PFSK-1 (cell line): ENCODE measurements around the gene THSD8.

Experiments used
- FOXP2 ChIP-seq: optimal IDR thresholded peaks from 2 replicates; pipeline ENCODE3; 2011; ENCODE audit warnings: borderline replicate concordance, control low read depth, inconsistent platforms; ENCODE audit not compliant: insufficient read depth; ENCODE audit errors: extremely low read length, extremely low read depth
- POLR2AphosphoS5 ChIP-seq: IDR thresholded peaks from 2 replicates; pipeline ENCODE4 v1.6.1; 2012; ENCODE audit warnings: low read depth, mild to moderate bottlenecking, control low read depth, low read length, moderate library complexity
- SIN3A ChIP-seq: IDR thresholded peaks from 2 replicates; pipeline ENCODE4 v1.6.1; 2012; ENCODE audit warnings: mild to moderate bottlenecking, low read length, moderate library complexity, borderline replicate concordance; ENCODE audit not compliant: insufficient read depth
- TAF1 ChIP-seq: IDR thresholded peaks from 2 replicates; pipeline ENCODE4 v1.6.1; 2012; ENCODE audit warnings: low read length, control low read depth, borderline replicate concordance; ENCODE audit not compliant: insufficient read depth
- TF ChIP-seq, protein P1 (sequence below), 2 experiments: IDR thresholded peaks; 2 replicates each; pipeline versions ENCODE4 v1.6.1 to v1.8.0; 2011 to 2012; ENCODE audit warnings: low read depth in 2 of 2, low read length in 2 of 2, control low read depth in 1 of 2, inconsistent platforms in 1 of 2, mild to moderate bottlenecking in 1 of 2, moderate library complexity in 1 of 2; ENCODE audit not compliant: insufficient read depth in 1 of 2

THSD8 gene

DNA sequence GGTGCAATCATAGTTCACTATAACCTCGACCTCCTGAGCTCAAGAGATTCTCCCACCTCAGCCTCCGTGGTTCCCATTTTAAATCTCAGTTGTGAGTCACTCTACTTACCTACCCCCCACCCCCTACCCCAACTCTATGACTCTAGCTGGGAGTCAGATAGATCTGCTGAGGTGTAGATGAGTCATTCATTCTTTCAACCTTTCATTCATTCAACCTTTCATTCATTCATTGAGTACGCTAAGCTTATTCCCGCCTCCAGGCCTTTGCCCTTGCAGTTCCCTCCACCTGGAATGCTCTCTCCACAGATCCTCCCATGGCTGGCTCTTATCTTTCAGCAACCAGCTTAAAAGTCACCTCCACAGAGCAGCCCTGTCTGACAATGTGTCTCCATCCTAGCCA is 35.4 kb downstream of the THSD8 start:
- TF ChIP-seq SIN3A (no peak; the same call in 1 of the 2 replicates), FOXP2 (no peak), POLR2AphosphoS5 (no peak), TAF1 (no peak)
- TF ChIP-seq, protein P1, sequence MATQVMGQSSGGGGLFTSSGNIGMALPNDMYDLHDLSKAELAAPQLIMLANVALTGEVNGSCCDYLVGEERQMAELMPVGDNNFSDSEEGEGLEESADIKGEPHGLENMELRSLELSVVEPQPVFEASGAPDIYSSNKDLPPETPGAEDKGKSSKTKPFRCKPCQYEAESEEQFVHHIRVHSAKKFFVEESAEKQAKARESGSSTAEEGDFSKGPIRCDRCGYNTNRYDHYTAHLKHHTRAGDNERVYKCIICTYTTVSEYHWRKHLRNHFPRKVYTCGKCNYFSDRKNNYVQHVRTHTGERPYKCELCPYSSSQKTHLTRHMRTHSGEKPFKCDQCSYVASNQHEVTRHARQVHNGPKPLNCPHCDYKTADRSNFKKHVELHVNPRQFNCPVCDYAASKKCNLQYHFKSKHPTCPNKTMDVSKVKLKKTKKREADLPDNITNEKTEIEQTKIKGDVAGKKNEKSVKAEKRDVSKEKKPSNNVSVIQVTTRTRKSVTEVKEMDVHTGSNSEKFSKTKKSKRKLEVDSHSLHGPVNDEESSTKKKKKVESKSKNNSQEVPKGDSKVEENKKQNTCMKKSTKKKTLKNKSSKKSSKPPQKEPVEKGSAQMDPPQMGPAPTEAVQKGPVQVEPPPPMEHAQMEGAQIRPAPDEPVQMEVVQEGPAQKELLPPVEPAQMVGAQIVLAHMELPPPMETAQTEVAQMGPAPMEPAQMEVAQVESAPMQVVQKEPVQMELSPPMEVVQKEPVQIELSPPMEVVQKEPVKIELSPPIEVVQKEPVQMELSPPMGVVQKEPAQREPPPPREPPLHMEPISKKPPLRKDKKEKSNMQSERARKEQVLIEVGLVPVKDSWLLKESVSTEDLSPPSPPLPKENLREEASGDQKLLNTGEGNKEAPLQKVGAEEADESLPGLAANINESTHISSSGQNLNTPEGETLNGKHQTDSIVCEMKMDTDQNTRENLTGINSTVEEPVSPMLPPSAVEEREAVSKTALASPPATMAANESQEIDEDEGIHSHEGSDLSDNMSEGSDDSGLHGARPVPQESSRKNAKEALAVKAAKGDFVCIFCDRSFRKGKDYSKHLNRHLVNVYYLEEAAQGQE (IDR thresholded peaks at IDR 0.05; ENCODE audit: insufficient read depth in 1 of 2, low read depth in 2 of 2, low read length in 2 of 2): no peak

DNA sequence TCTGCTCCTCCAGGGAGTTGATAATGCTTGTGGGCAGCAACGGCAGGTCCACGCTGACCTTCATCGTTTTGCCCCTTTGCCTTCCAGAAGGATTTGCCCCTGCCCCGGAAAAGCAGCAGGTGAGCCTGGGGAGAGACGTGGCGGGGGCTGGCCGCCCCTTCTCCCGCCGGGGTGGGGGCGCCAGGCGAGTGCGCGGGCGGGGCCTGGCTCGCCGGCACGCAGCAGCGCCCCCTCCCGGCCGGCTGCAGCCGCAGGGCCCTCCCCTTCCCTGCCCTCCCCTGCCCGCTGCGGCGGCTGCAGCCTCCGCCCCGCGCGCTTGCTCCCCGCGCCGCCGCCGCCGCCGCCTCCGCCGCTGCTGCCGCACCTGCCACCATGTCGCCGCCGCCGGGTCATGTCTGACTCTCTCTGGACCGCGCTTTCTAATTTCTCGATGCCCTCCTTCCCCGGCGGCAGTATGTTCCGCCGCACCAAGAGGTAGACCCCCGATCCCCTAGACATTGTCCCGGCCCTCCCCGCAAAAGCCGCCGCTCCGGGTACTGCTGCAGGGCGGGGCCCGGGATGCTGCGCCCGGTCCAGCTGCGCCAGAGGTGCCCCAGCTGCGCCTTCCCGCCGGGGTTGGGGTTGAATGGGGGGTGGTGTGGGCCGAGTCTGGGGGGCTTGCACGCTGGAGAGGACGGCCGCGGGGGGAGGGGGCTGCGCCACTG is 36.5 kb downstream of the THSD8 start, which contains the start of gene MAST1:
MAST1 (plus strand) TSS at position 334 of the 704 bp plus-strand sequence; CDS start at position 392, 58 bp downstream.
- TF ChIP-seq SIN3A (no peak), FOXP2 (peak; percentile 42), TAF1 (no peak)
- TF ChIP-seq, protein P1 (IDR thresholded peaks at IDR 0.05; ENCODE audit: insufficient read depth in 1 of 2, low read depth in 2 of 2, low read length in 2 of 2): no peak; a peak in 1 of 4 replicates

GRCh38 chr19:12838886-12839756 is 37.3 kb downstream of the THSD8 start:
- peak; percentile 15 for TF ChIP-seq FOXP2
- TF ChIP-seq POLR2AphosphoS5: no peak

DNA sequence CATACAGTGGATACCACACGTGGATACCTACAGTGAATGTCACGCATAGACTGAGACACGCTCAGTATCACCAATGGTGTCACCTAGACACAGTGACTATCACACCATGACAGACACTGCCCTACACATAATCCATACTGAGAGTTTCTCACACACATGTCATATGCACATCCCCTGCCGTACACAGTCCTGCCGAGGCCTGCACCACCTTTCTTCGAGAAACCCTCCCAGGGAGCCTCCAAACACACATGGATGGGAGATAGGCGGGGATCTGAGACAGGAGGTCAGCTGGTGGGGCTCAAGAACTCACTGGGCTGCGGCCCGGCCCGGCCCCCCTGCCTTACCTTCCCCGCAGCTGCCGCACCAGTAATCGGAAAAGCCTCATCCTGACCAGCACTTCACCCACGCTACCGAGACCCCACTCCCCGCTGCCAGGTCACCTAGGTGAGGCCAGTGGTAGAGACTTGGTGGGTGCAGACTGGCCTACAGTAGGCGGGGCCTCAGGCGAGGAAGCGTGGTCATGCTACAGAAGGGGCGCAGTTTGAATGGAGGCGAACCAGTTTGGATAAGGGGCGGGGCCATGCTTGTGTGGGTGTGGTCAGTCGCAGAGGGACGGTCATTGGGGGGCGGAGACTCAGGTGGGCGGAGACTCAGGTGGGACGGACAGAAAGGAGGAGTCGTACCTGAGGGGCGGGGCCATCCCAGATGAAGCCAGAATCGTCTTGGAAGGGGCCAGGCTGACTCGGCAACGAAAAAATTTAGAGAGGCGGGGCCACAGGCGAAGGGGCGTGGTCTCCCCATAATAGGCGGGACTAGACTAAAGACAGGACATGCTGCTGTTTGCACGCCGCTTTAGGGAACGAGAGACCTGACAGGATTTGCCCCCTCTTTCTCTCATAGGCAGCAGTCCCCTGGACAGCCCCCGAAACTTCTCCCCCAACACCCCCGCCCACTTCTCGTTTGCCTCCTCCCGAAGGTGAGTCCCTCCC is 38.5 kb downstream of the THSD8 start:
- TF ChIP-seq SIN3A: no peak
- TF ChIP-seq TAF1: no peak
- TF ChIP-seq, protein P1 (IDR thresholded peaks at IDR 0.05; ENCODE audit: insufficient read depth in 1 of 2, low read depth in 2 of 2, low read length in 2 of 2): no peak
- no peak for TF ChIP-seq FOXP2
- TF ChIP-seq POLR2AphosphoS5: no peak

DNA sequence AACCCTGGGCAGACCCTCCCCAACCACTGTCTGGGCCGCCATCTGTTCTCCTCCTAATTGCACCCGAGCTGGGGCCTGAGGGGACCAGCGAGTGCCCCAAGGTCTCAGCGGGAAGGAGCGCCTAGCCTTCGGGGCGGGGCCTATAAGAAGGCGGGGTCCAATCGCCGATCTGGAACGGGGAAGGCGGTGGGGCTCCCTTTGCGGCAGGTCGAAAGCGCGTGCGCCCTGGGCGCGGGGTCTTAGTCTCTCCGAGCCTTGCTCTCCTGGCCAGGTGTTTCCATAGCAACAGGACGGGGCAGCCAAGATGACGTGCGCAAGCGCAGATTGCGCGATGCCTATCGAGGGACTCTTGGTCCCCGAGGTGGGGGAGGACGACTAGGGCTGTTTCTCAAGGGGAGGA is 39.2 kb downstream of the THSD8 start:
- TF ChIP-seq TAF1: no peak
- TF ChIP-seq POLR2AphosphoS5: no peak
- TF ChIP-seq FOXP2: no peak
- no peak for TF ChIP-seq SIN3A
- TF ChIP-seq, protein P1 (IDR thresholded peaks at IDR 0.05; ENCODE audit: insufficient read depth in 1 of 2, low read depth in 2 of 2, low read length in 2 of 2): no peak
